GOT3 (cell line): ENCODE results near the gene HS3ST6.
"Not testable (repeated sequence)": the region's sequence is repeated elsewhere in the genome, so short reads cannot be mapped to it uniquely, and the experiment has no call there.

Source experiments
- DNase-seq: peaks from one replicate; lab custom pipeline; 2025; ENCODE audit warnings: mixed read lengths; lab: John Stamatoyannopoulos, UW

Gene HS3ST6

GRCh38 chr16:1907226-1907860, 10.9 kb downstream of the HS3ST6 start:
- no peak for DNase-seq

- DNase-seq, result no peak
Observed at GRCh38 chr16:1906846-1907165, 11.4 kb downstream of the HS3ST6 start.

- DNase-seq, result no peak
Observed at GRCh38 chr16:1906055-1906845, 12.0 kb downstream of the HS3ST6 start.

- no peak for DNase-seq
Observed at GRCh38 chr16:1903845-1904840, 14.1 kb downstream of the HS3ST6 start.

- no peak for DNase-seq
Observed at GRCh38 chr16:1903220-1903574, 15.0 kb downstream of the HS3ST6 start.

GRCh38 chr16:1902547-1903219, 15.5 kb downstream of the HS3ST6 start:
- no peak for DNase-seq

GRCh38 chr16:1900452-1900774, 17.8 kb downstream of the HS3ST6 start:
- no peak for DNase-seq

GRCh38 chr16:1899641-1900451, 18.4 kb downstream of the HS3ST6 start:
- DNase-seq, result no peak

- not testable (repeated sequence) for DNase-seq
Observed at GRCh38 chr16:1897692-1898091, 20.5 kb downstream of the HS3ST6 start.

GRCh38 chr16:1895949-1896675, 22.1 kb downstream of the HS3ST6 start:
- DNase-seq, result no peak

GRCh38 chr16:1895068-1895467, 23.1 kb downstream of the HS3ST6 start:
- DNase-seq, result no peak

GRCh38 chr16:1890708-1891050, 27.5 kb downstream of the HS3ST6 start:
- DNase-seq, result no peak

GRCh38 chr16:1890024-1890707, 28.0 kb downstream of the HS3ST6 start:
- no peak for DNase-seq

GRCh38 chr16:1887711-1888354, 30.4 kb downstream of the HS3ST6 start:
- DNase-seq, result no peak

GRCh38 chr16:1884889-1885288, 33.3 kb downstream of the HS3ST6 start:
- no peak for DNase-seq

GRCh38 chr16:1884155-1884760, 34.0 kb downstream of the HS3ST6 start:
- DNase-seq, result no peak

GRCh38 chr16:1881172-1881571, 37.0 kb downstream of the HS3ST6 start:
- not testable (repeated sequence) for DNase-seq

GRCh38 chr16:1879477-1879876, 38.7 kb downstream of the HS3ST6 start:
- DNase-seq, result no peak

GRCh38 chr16:1878256-1878655, 40.0 kb downstream of the HS3ST6 start:
- no peak for DNase-seq
